Measurements from ENCODE around the gene DYRK4. TPM values are rescaled to one million over a fixed set of nuclear protein-coding genes. Genes with fewer than 3 reads are reported as not detected.

Gene DYRK4
- total and polyA plus RNA-seq, 12 donors = 24.2 to 123 (median 45.9) TPM

DNA sequence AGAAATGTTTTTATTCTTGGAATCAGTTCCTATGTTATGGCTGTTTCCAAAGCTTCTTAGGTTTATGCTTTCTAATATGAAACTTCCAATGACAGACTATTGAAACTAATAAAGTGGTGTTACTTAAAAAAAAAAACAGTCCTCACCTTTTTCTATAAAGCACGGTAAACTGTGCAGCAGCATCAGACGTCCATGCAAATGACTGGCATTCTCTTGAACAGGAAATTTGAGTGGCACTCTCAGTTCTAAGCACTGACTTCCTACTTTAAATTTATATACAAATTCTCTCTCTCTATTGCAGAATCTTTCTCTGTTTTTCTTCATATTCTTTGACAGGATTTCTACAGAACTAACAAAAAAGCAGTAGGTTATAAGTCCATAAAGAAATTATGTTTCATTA, 26.1 kb upstream of the DYRK4 start:
- Histone ChIP-seq H3K27ac (no peak overlapping the region), H3K4me1 (replicated peaks in 1 of 2) (peaks cover 11 to 19% of the 10 kb centered on the region in 2 donors), H3K9me3 (replicated peaks in 1 of 3) (no peaks in the 10 kb centered on the region), H3K4me3 (no peak overlapping the region), H3K36me3 (replicated peaks in 1 of 2) (peaks cover 0 to 15% of the 10 kb centered on the region in 2 donors), H3K27me3 (no peaks in the 10 kb centered on the region)
- intact Hi-C loops (cut with DNase I) = loop anchor here in 1 of 2 donors (10.0 kb wide), 1 partner anchor 231 kb away; no protein-coding TSS in a partner anchor
- TF ChIP-seq, protein P1, sequence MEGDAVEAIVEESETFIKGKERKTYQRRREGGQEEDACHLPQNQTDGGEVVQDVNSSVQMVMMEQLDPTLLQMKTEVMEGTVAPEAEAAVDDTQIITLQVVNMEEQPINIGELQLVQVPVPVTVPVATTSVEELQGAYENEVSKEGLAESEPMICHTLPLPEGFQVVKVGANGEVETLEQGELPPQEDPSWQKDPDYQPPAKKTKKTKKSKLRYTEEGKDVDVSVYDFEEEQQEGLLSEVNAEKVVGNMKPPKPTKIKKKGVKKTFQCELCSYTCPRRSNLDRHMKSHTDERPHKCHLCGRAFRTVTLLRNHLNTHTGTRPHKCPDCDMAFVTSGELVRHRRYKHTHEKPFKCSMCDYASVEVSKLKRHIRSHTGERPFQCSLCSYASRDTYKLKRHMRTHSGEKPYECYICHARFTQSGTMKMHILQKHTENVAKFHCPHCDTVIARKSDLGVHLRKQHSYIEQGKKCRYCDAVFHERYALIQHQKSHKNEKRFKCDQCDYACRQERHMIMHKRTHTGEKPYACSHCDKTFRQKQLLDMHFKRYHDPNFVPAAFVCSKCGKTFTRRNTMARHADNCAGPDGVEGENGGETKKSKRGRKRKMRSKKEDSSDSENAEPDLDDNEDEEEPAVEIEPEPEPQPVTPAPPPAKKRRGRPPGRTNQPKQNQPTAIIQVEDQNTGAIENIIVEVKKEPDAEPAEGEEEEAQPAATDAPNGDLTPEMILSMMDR (IDR thresholded peaks at IDR 0.05) = no peak
- no peak for TF ChIP-seq POLR2A (IDR thresholded peaks at IDR 0.05)
- DNase-seq = no peak
- 56 to 66% (median 61%) methylated on average over 2 of the region's 2 CpGs for WGBS, 4 donors

DNA sequence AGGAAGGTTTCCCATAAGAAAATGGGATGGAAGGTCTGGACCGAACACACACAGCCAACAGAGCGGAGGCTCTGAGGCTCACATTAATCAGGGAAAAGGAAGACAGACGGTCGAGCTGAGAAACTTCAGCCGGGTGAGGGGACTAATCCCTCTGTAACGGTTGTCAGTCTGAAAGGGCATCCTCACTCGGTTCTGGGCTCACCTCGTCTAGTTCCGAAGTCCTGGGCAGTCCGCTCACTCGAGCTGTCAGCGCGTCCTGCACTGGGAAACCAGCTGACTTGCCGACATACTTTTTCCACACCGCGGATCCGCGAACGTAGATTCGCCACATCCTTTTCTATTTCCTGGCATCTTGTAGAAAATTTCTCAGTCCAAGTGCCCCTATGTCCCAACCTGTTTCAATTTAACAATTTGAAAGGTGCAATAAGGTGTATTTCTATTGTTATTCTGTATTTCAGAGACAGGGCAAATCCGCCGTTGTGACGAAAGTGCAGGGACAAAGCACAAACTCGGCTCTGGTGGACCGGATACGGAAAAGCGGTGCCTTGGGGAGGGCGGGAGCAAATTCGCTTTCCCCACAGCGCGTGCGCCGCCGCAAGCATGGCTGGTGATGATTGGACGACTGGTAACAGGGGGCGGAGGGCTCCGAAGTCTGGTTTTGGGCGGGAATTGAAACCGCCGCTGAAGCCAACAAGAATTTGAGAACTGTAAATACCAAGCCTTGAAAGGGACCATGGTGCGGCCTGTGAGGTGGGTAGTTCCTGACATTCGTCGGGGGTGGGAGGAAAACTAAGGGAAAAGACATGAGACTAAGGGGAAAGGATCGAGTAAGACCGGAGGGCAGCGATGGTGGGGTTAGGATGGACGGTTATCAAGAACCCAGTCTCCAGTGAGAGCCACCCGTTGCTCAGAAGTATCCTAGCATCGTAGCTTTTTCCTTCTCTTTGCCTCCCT, 23.5 kb upstream of the DYRK4 start, which contains the start of gene RAD51AP1:
Gene RAD51AP1, plus strand, starts transcription at position 684 of the 954 bp plus-strand sequence. Its CDS starts 50 bp downstream, at position 734.
- H3K4me1 ChIP-seq (replicated peaks in 1 of 2) = peaks cover 11 to 19% of the 10 kb centered on the region in 2 donors
- H3K27me3 ChIP-seq = no peaks in the 10 kb centered on the region
- H3K9me3 ChIP-seq (replicated peaks in 1 of 3) = no peaks in the 10 kb centered on the region
- peak within 1 kb of the TSS; percentile 19 to 82 (median 74) for H3K4me3 ChIP-seq
- intact Hi-C loops (cut with DNase I) = loop anchor here in 1 of 2 donors (10.0 kb wide), 1 partner anchor 234 kb away; no protein-coding TSS in a partner anchor
- H3K27ac ChIP-seq = peak within 1 kb of the TSS; percentile 70 to 96 (median 94)
- DNase-seq = peak; percentile 94 to 98 (median 95)
- H3K36me3 ChIP-seq (replicated peaks in 1 of 2) = peaks cover 0 to 12% of the 10 kb centered on the region in 2 donors
- WGBS, 4 donors = 0 to 1% (median 1%) methylated on average over 46 to 49 of the region's 49 CpGs
- TF ChIP-seq POLR2A (IDR thresholded peaks at IDR 0.05) = peak in 1 of 2 donors; percentile 32
- TF ChIP-seq, protein P1 (IDR thresholded peaks at IDR 0.05) = no peak

DNA sequence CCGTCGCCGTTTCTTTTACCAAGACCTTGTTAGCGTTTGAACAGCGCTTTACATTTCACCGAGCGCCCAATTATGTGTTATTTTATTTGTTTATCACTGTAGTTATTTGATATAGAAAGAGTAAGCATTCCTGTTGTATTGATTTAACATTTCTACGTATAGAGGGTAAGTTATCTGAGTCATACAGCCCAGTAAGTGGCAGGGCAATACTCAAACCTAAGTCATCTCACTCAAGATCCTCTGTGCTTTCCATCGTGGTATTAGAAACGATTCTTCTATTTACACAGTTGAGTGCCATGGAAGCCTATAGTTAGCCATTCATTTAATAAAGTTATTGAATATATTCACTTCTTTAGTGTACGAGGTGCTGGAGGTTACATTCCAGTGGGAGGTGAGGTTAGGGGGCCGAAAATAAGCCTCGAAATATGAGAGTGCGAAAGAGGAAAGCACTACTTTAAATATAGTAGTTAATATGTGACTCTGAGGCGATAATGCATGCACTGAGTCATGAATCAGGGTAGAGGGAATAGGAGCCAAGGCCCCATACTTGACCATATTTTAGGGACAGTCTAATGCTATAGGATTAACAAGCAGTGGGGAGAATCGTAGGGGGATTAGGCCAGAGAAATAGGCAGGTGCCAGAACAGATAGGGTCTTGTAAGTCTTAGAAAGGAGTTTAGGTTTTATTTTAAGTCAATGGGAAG, 22.7 kb upstream of the DYRK4 start:
- intact Hi-C loops (cut with DNase I) = loop anchor here in 1 of 2 donors (10.0 kb wide), 1 partner anchor 235 kb away; no protein-coding TSS in a partner anchor
- WGBS, 4 donors = 14 to 15% (median 15%) methylated on average over 16 of the region's 16 CpGs
- H3K27ac ChIP-seq = no peak overlapping the region

More for the DNA sequence above, 22.7 kb upstream of the DYRK4 start:
- Histone ChIP-seq H3K9me3 (replicated peaks in 1 of 3) (no peaks in the 10 kb centered on the region), H3K27me3 (no peaks in the 10 kb centered on the region), H3K4me1 (replicated peaks in 1 of 2) (peaks cover 11 to 19% of the 10 kb centered on the region in 2 donors), H3K36me3 (replicated peaks in 1 of 2) (peaks cover 0 to 3% of the 10 kb centered on the region in 2 donors), H3K4me3 (peak overlapping the region in 2 of 4 donors; percentile 67 to 82)
- TF ChIP-seq, protein P1 (IDR thresholded peaks at IDR 0.05) = no peak
- TF ChIP-seq POLR2A (IDR thresholded peaks at IDR 0.05) = no peak
- DNase-seq = no peak
